Spinal cord (tissue), 10 donors: Measurements from ENCODE around the gene HMCN2. TPM values are rescaled to one million over a fixed set of nuclear protein-coding genes. Genes with fewer than 3 reads are reported as not detected.

ENCODE experiments used
- DNase-seq, 6 donors: peaks; one replicate each; pipeline versions ENCODE4 v3.0.0 to v3.0.0-alpha.2; 2013 to 2015; ENCODE audit warnings: low spot score in 6 of 6, low read depth in 4 of 6
- H3K27ac ChIP-seq: one replicate; pipeline ENCODE4 v1.5.1; 2013; ENCODE audit warnings: low read depth, low read length, control low read depth
- H3K27me3 ChIP-seq: one replicate; pipeline ENCODE4 v1.6.1; 2013; ENCODE audit warnings: low read length; ENCODE audit not compliant: control insufficient read depth, insufficient read depth
- H3K36me3 ChIP-seq: one replicate; pipeline ENCODE4 v1.6.1; 2013; ENCODE audit warnings: low read length; ENCODE audit not compliant: control insufficient read depth, insufficient read depth
- H3K4me1 ChIP-seq: one replicate; pipeline ENCODE4 v1.6.1; 2013; ENCODE audit warnings: low read length; ENCODE audit not compliant: control insufficient read depth, insufficient read depth
- H3K4me3 ChIP-seq: one replicate; pipeline ENCODE4 v1.5.1; 2013; ENCODE audit warnings: low read depth, low read length, control low read depth
- H3K9me3 ChIP-seq: one replicate; pipeline ENCODE4 v1.6.1; 2013; ENCODE audit warnings: low read length; ENCODE audit not compliant: control insufficient read depth, insufficient read depth
- WGBS: methylation state at CpG from one replicate; pipeline ENCODE4 v1.1.5; 2013; ENCODE audit warnings: missing lambda C conversion rate; ENCODE audit not compliant: insufficient coverage; 5-methylcytosine and 5-hydroxymethylcytosine counted together
- polyA plus RNA-seq, 2 donors: library from polyadenylated mRNA; unstranded; fragments of 120-200 nt; gene quantifications; one replicate each; pipeline ENCODE4 v1.2.1, GENCODE V29; 2013; ENCODE audit not compliant: insufficient read length in 2 of 2
- total RNA-seq, 2 donors: library from RNA; depleted of rRNA in 1 of 2; stranded (reverse); fragments of 120-200 nt in 1 of 2; fragments of >200 nt in 1 of 2; gene quantifications; one replicate each; pipeline versions ENCODE4 v1.2.3 to v1.2.4, GENCODE V29; 2013 to 2014
- donor health status: healthy.

The HMCN2 gene
- total and polyA plus RNA-seq, 4 donors = 0.88 to 5.9 (median 3.5) TPM

GRCh38 chr9:130305381-130305780, 39.8 kb downstream of the HMCN2 start:
- Histone ChIP-seq H3K4me1 (peaks cover 39% of the 10 kb centered on the region), H3K27me3 (no peaks in the 10 kb centered on the region), H3K4me3 (no peak overlapping the region), H3K36me3 (peaks cover 14% of the 10 kb centered on the region), H3K27ac (no peak overlapping the region), H3K9me3 (no peaks in the 10 kb centered on the region)
- WGBS = 80% methylated on average over 4 of the region's 4 CpGs
- peak in 1 of 6 donors; percentile 40 for DNase-seq

DNA sequence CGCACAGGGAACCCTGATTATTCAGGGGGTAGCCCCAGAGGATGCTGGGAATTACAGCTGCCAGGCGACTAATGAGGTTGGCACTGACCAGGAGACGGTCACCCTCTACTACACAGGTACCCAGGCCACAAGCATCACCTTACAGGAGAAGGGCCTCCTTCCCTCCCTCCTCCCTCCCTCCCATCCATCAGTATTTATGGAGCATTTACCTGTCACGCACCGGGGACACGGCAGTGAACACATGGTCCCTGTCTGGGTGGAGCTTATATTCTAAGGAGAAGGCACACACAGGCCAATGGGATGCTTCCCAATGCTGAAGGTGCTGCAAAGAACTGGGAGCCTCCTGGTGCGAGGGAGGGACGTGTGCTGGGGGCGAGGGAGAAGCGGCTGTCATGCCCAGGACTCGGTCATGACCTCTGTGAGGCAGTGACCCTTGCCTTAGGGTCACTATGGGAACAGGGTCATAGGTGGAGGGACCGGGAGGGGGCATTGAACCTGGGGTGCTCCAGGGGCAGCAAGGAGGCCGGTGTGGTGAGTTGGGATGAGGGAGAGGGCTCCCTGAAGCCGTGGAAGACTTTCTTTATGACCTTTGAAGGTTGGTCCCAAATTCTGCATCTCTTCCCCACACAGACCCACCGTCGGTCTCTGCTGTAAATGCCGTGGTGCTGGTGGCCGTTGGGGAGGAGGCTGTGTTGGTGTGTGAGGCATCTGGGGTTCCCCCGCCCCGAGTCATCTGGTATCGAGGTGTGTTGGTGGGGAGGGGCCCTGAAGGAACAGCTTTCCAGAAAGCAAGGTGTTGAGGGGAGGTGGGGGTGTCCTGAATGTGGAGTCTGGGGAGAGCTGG, 41.5 kb downstream of the HMCN2 start:
- Histone ChIP-seq H3K9me3 (no peaks in the 10 kb centered on the region), H3K27me3 (no peaks in the 10 kb centered on the region), H3K4me1 (peaks cover 29% of the 10 kb centered on the region), H3K4me3 (no peak overlapping the region), H3K36me3 (peaks cover 14% of the 10 kb centered on the region), H3K27ac (no peak overlapping the region)
- no peak for DNase-seq
- 70% methylated on average over 14 of the region's 21 CpGs for WGBS

- peaks cover 28% of the 10 kb centered on the region for H3K4me1 ChIP-seq
- H3K27ac ChIP-seq = no peak overlapping the region
- WGBS = 83% methylated on average over 2 of the region's 5 CpGs
- DNase-seq = no peak
- no peaks in the 10 kb centered on the region for H3K27me3 ChIP-seq
- H3K36me3 ChIP-seq = peaks cover 14% of the 10 kb centered on the region
- no peaks in the 10 kb centered on the region for H3K9me3 ChIP-seq
- no peak overlapping the region for H3K4me3 ChIP-seq
These were observed 42.0 kb downstream of the HMCN2 start for GRCh38 chr9:130307667-130307943.

DNA sequence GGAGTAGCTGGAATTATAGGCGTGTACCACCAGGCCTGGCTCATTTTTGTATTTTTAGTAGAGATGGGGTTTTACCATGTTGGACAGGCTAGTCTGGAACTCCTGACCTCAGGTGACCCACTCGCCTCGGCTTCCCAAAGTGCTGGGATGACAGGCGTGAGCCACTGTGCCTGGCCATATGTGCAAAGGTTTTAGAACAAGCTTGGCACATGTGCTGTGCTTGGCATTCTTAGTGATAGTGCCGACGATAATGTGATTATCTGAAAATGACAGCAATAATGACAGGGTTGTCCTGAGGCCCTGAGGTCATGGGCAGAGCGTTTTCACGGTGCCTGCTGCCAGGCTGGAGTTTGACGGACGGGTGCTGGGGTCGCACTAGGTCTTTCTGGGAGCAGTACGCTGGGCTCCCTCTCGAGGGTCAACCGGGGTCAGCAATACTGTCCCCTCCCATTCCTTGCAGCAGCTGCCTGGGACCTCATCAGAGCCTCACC, 42.6 kb downstream of the HMCN2 start:
- Histone ChIP-seq H3K27ac (no peak overlapping the region), H3K27me3 (no peaks in the 10 kb centered on the region), H3K4me1 (peaks cover 23% of the 10 kb centered on the region), H3K9me3 (no peaks in the 10 kb centered on the region), H3K36me3 (peaks cover 10% of the 10 kb centered on the region), H3K4me3 (no peak overlapping the region)
- DNase-seq = no peak
- 61% methylated on average over 14 of the region's 14 CpGs for WGBS

DNA sequence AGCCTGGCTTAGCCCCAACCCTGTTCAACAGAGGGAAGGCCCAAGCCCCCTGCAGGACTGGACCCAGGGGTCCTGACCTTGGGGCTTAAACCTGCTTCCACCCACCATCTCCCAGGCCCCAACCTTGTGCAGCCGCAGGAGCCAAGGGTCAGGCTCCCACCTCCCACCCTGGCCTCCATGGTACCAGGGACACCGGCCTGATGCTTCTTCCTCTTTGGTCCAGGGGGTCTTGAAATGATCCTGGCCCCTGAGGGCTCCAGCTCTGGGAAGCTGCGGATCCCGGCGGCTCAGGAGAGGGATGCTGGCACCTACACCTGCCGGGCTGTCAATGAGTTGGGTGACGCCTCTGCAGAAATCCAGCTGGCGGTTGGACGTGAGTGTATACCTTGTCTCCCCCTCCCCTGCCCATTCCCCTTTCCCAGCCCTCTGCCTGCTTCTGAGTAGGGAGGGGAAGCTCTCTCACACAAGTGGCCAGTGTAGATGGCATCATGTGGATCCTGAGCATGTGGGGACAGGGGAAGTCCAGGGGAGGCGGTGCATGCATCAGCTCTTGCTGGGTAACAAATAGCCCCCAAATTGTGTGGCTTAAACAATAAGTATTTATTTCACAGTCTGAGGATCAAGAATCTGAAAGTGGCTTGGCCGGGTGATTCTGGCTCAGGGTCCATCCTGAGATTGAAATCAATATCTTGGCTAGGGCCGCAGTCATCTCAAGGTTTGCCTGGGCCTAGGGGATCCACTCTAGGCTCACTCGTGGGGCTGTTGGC, 44.3 kb downstream of the HMCN2 start:
- WGBS = 97% methylated on average over 9 of the region's 13 CpGs
- Histone ChIP-seq H3K9me3 (no peaks in the 10 kb centered on the region), H3K4me1 (peaks cover 8% of the 10 kb centered on the region), H3K27me3 (no peaks in the 10 kb centered on the region), H3K36me3 (peaks cover 10% of the 10 kb centered on the region), H3K27ac (no peak overlapping the region), H3K4me3 (no peak overlapping the region)
- no peak for DNase-seq

DNA sequence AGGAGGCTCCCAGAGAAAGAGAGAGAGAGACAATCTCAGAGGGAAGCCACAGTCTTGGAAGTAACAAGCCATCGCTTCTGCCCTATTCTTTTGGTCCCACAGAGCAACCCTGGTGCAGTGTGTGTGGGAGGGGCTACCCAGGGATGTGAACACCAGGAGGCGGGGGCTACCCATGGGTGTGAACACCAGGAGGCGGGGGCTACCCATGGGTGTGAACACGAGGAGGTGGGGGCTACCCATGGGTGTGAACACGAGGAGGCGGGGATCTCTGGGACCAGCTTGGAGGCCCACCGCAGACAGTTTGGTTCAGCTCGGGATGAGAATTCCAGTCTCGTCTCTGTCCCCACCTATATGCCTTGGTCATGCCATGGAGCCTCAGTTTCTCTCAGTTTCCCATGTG, 44.9 kb downstream of the HMCN2 start:
- WGBS = 96% methylated on average over 5 of the region's 9 CpGs
- DNase-seq = no peak
- H3K27ac ChIP-seq = no peak overlapping the region
- H3K27me3 ChIP-seq = no peaks in the 10 kb centered on the region
- peaks cover 10% of the 10 kb centered on the region for H3K36me3 ChIP-seq
- no peaks in the 10 kb centered on the region for H3K9me3 ChIP-seq
- H3K4me1 ChIP-seq = peaks cover 4% of the 10 kb centered on the region
- no peak overlapping the region for H3K4me3 ChIP-seq

DNA sequence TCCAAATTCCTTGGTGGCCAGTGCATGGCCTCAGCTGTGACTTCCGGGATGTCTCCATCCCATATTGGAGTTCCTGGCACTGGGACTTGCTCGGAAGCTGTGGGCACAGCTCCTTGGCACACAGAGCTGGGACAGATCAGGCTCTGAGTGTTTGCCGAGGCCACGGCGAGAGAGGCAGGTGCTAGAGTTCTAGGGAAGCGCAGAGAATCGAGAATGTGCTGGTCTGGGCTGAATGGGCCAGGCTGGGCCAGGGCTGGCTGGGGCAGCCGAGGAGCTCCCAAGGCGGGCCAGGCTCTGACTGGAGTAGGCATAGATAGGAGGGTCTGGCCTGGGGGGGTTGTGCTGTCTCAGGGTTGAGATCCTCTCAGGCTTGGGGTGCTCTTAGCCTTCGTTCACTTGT, 45.4 kb downstream of the HMCN2 start:
- Histone ChIP-seq H3K27me3 (no peaks in the 10 kb centered on the region), H3K4me1 (no peaks in the 10 kb centered on the region), H3K36me3 (peaks cover 10% of the 10 kb centered on the region), H3K9me3 (no peaks in the 10 kb centered on the region), H3K27ac (no peak overlapping the region), H3K4me3 (no peak overlapping the region)
- no peak for DNase-seq
- 69% methylated on average over 9 of the region's 10 CpGs for WGBS

GRCh38 chr9:130311408-130312140, 46.0 kb downstream of the HMCN2 start:
- H3K27ac ChIP-seq = no peak overlapping the region
- H3K36me3 ChIP-seq = peaks cover 10% of the 10 kb centered on the region
- DNase-seq = no peak
- WGBS = 69% methylated on average over 14 of the region's 14 CpGs
- no peaks in the 10 kb centered on the region for H3K4me1 ChIP-seq
- no peak overlapping the region for H3K4me3 ChIP-seq
- H3K9me3 ChIP-seq = no peaks in the 10 kb centered on the region
- H3K27me3 ChIP-seq = no peaks in the 10 kb centered on the region

- DNase-seq = no peak
- Histone ChIP-seq H3K4me3 (no peak overlapping the region), H3K9me3 (no peaks in the 10 kb centered on the region), H3K27me3 (no peaks in the 10 kb centered on the region), H3K27ac (no peak overlapping the region), H3K4me1 (peaks cover 5% of the 10 kb centered on the region), H3K36me3 (peaks cover 3% of the 10 kb centered on the region)
- WGBS = 74% methylated on average over 13 of the region's 16 CpGs
These were observed 47.7 kb downstream of the HMCN2 start for GRCh38 chr9:130313103-130313858.
